Ovary (tissue), 9 donors: Measurements from ENCODE around the gene NR5A2. TPM values are rescaled to one million over a fixed set of nuclear protein-coding genes. Genes with fewer than 3 reads are reported as not detected.

Experiments used
- DNase-seq, 5 donors: peaks; one replicate each; pipeline ENCODE4 v3.0.0-alpha.2; 2019 to 2020
- H3K27ac ChIP-seq, 2 donors: fragments of 200-600 bp; one replicate each; pipeline versions ENCODE4 v1.5.1 to v1.8.0; 2019 to 2022
- H3K27me3 ChIP-seq: fragments of 200-600 bp; one replicate; pipeline ENCODE4 v1.8.0; 2022
- H3K36me3 ChIP-seq: fragments of 200-600 bp; sonication (generic); one replicate; pipeline ENCODE4 v1.5.1; 2019
- H3K4me1 ChIP-seq: one replicate; pipeline ENCODE4 v1.8.1; 2013; ENCODE audit warnings: mild to moderate bottlenecking, moderate library complexity; ENCODE audit not compliant: insufficient read depth
- H3K4me3 ChIP-seq: fragments of 200-600 bp; sonication (generic); one replicate; pipeline ENCODE4 v1.5.1; 2017
- H3K9me3 ChIP-seq, 2 donors: fragments of 200-600 bp in 1 of 2; sonication (generic) in 1 of 2; one replicate each; pipeline versions ENCODE4 v1.5.1 to v1.8.1; 2013 to 2019; ENCODE audit warnings: mild to moderate bottlenecking in 1 of 2, moderate library complexity in 1 of 2
- EP300 ChIP-seq: sonication (generic); formaldehyde crosslinking; IDR thresholded peaks from one replicate; pipeline ENCODE4 v1.6.1; 2017; ENCODE audit warnings: antibody characterized with exemption
- POLR2A ChIP-seq: fragments of 450-650 bp; IDR thresholded peaks from one replicate; pipeline ENCODE4 v1.6.1; 2017; ENCODE audit warnings: antibody characterized with exemption, mild to moderate bottlenecking, moderate library complexity
- WGBS, 3 donors: extraction: QIAGEN DNeasy Blood & Tissue Kit in 1 of 3; methylation state at CpG; one replicate each; pipeline versions ENCODE4 v1.1.5 to v1.1.7; 2013 to 2017; 5-methylcytosine and 5-hydroxymethylcytosine counted together
- intact Hi-C, 4 donors: fragments of 100-400 bp; cut with DNase I; formaldehyde crosslinking; loops; one replicate each; pipeline versions ENCODE4 v1.11.0 to v1.15.1; 2022 to 2023
- polyA plus RNA-seq, 2 donors: library from polyadenylated mRNA; stranded (reverse); fragments of 200-250 nt in 1 of 2; fragments of 350-450 nt in 1 of 2; fragmentation: Illumina TruSeq in 1 of 2; extraction: RNeasy Lipid Tissue Mini Kit (QIAGEN cat#74804) in 1 of 2; gene quantifications; one replicate each; pipeline ENCODE4 v1.2.3, GENCODE V29; 2013 to 2014
- total RNA-seq, 7 donors: library from RNA; depleted of rRNA in 2 of 7; stranded (reverse); fragments of >200 nt in 2 of 7; fragmentation: NEBNext Ultra II Directional in 3 of 7; extraction: Animal tissue kit (Norgen Biotek cat#: 25700) in 3 of 7; gene quantifications; one replicate each; pipeline versions ENCODE4 v1.1.0 to v1.2.4, GENCODE V29; 2016 to 2023
- TF ChIP-seq, protein P1 (sequence below), 3 donors: fragments of 450-650 bp in 2 of 3; fragments of 200-600 bp in 1 of 3; IDR thresholded peaks; one replicate each; pipeline versions ENCODE4 v1.5.1 to v1.8.0; 2016 to 2022; ENCODE audit warnings: antibody characterized with exemption in 3 of 3, mild to moderate bottlenecking in 1 of 3
- donor health status: DM: no; HTN: no; CAD: no; lungs with moderate emphysema.
- donor health status: DM: no; HTN: no; CAD: no.
- donor health status: Bipolar disorder and iron deficiency.
- donor health status: DM: yes; HTN: yes; CAD: no.
- donor health status: DM: no; HTN: no; CAD: no.
- donor health status: DM: yes; HTN: yes; CAD: no.

NR5A2 gene
- total and polyA plus RNA-seq, 9 donors, result 1.5 to 45.8 (median 3.0) TPM

DNA sequence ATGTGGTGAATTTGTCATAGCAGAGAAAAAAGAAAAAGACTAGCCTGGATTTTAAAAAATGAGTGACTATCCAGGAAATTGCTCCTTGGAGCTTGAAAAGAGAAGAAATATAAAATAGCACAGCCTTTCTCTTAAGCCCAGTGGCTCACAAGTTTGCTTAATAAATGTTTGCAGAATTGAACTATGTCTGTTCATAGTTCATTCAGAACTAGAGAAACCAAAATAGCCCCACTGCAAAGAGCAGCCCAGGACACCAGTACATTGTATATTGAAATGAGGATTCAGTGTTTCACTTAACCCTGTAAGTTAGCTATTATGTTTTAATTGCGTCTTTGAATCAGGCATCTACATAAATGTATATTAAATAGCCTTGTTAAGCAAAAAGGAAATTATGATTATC lies 88.8 kb downstream of the NR5A2 start:
- Histone ChIP-seq H3K27me3 (no peaks in the 10 kb centered on the region), H3K9me3 (no peaks in the 10 kb centered on the region), H3K27ac (no peak overlapping the region), H3K4me3 (no peak overlapping the region), H3K4me1 (no peaks in the 10 kb centered on the region), H3K36me3 (no peaks in the 10 kb centered on the region)
- DNase-seq, result no peak
- WGBS, 3 donors, result 84 to 90% (median 89%) methylated on average over 1 of the region's 1 CpG
- TF ChIP-seq, protein P1, sequence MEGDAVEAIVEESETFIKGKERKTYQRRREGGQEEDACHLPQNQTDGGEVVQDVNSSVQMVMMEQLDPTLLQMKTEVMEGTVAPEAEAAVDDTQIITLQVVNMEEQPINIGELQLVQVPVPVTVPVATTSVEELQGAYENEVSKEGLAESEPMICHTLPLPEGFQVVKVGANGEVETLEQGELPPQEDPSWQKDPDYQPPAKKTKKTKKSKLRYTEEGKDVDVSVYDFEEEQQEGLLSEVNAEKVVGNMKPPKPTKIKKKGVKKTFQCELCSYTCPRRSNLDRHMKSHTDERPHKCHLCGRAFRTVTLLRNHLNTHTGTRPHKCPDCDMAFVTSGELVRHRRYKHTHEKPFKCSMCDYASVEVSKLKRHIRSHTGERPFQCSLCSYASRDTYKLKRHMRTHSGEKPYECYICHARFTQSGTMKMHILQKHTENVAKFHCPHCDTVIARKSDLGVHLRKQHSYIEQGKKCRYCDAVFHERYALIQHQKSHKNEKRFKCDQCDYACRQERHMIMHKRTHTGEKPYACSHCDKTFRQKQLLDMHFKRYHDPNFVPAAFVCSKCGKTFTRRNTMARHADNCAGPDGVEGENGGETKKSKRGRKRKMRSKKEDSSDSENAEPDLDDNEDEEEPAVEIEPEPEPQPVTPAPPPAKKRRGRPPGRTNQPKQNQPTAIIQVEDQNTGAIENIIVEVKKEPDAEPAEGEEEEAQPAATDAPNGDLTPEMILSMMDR (IDR thresholded peaks at IDR 0.05), result no peak
- no peak for TF ChIP-seq POLR2A
- TF ChIP-seq EP300, result no peak
- intact Hi-C loops, result no loop called here

DNA sequence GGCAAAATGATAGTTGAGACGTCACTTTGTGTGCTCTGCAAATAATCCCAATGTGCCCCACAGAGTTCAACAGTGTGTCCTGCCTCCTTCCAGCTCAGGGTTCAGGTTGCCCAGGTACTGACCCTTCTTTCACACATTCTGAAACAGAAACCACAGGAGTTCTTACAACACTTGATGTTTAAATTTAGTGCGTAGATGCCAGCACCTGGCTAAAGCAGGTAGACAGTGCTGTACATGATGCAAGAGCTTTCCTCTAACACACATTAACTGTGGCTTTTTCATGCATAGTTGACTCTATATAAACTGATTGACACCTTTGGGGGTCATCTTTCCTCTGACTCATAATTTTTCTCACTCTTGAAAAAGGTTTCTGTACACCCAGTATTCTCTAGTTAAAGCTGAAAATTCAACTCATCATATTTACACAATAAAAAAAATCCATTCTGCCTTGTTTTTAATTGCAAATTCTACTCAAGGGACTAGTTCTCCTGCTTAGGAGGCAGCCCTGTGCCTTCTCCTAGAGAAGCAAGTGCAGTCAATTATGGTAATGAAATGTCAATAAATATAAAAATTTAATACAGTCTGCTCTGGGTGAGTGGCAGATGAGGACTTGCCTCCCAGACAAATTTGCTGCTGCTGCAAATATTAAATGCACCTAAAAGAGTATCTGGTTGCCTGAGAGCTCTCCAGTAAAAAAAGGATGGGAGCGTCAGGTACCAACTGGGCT lies 91.4 kb downstream of the NR5A2 start:
- no peak overlapping the region for H3K27ac ChIP-seq
- H3K36me3 ChIP-seq, result no peaks in the 10 kb centered on the region
- H3K27me3 ChIP-seq, result no peaks in the 10 kb centered on the region
- no peaks in the 10 kb centered on the region for H3K4me1 ChIP-seq
- intact Hi-C loops, result no loop called here
- 63 to 95% (median 93%) methylated on average over 3 of the region's 3 CpGs for WGBS, 3 donors
- TF ChIP-seq, protein P1 (IDR thresholded peaks at IDR 0.05), result no peak
- TF ChIP-seq POLR2A, result no peak
- no peak for TF ChIP-seq EP300
- no peak overlapping the region for H3K4me3 ChIP-seq
- DNase-seq, result no peak
- H3K9me3 ChIP-seq, result no peaks in the 10 kb centered on the region

DNA sequence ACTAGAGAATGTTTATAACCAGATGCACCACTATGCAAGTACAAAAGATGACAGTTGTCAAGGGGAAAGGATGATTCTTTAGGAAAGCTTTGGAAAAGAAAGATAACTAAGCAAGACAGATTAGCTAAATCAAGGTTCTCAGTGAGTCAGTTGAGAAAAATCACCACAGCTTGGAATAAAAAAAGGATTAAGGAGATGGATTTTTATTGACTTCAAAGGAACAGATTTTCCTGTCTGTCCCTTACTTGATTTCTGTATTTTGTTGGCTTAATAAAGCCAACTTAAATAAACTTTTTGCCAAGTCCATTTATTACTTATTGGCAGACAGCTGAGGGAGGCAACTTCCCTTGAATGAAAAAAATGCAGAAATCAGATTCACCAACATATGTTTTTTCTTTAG lies 93.9 kb downstream of the NR5A2 start:
- Histone ChIP-seq H3K36me3 (no peaks in the 10 kb centered on the region), H3K4me1 (no peaks in the 10 kb centered on the region), H3K4me3 (no peak overlapping the region), H3K27me3 (no peaks in the 10 kb centered on the region), H3K27ac (no peak overlapping the region), H3K9me3 (no peaks in the 10 kb centered on the region)
- TF ChIP-seq POLR2A (no peak), EP300 (no peak)
- TF ChIP-seq, protein P1 (IDR thresholded peaks at IDR 0.05), result no peak
- intact Hi-C loops, result no loop called here
- no peak for DNase-seq

DNA sequence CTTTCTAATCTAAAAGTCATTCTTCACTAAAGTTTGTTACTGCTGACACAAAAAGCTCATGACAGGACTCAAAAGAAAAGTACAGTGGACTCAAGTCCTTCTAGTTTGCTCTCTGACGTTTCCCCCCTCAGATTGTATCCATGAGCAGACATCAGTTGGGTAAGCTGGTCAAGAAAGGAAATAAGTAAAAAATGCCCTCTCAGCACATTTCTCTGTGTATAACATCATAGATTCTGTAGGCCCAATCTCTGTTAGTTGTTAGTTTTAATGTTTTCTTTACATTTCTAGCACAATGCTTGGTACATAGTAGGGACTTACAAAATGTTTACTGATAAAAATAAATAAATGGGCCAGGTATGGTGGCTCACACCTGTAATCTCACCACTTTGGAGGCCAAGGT lies 96.8 kb downstream of the NR5A2 start:
- H3K4me3 ChIP-seq, result no peak overlapping the region
- H3K9me3 ChIP-seq, result no peaks in the 10 kb centered on the region
- H3K27ac ChIP-seq, result no peak overlapping the region
- intact Hi-C loops, result no loop called here
- WGBS, 3 donors, result 73 to 79% (median 73%) methylated on average over 1 of the region's 1 CpG
- H3K36me3 ChIP-seq, result no peaks in the 10 kb centered on the region
- H3K4me1 ChIP-seq, result no peaks in the 10 kb centered on the region
- DNase-seq, result no peak
- H3K27me3 ChIP-seq, result no peaks in the 10 kb centered on the region
- TF ChIP-seq EP300 (no peak), POLR2A (no peak)
- TF ChIP-seq, protein P1 (IDR thresholded peaks at IDR 0.05), result no peak
